ENCODE results near the gene TSPYL6.

Gene TSPYL6

GRCh38 chr2:54258166-54258565, 2.1 kb upstream of the TSPYL6 start:
- H3K9me2 ChIP-seq (replicated peaks; ENCODE audit: control insufficient read depth, low read length), result no peaks in the 10 kb centered on the region
- H3K4me3 ChIP-seq (ENCODE audit: low read length), result no peak overlapping the region
- TF ChIP-seq CTCF (IDR thresholded peaks at IDR 0.05; ENCODE audit: low read depth, low read length, poor library complexity, severe bottlenecking), result no peak
- TF ChIP-seq EZH2phosphoT487 (IDR thresholded peaks at IDR 0.05; ENCODE audit: borderline replicate concordance, low read length), result no peak
- H3K27ac ChIP-seq (ENCODE audit: low read depth, low read length), result no peak overlapping the region
- no peaks in the 10 kb centered on the region for H4K20me1 ChIP-seq (ENCODE audit: control insufficient read depth, insufficient read depth, low read depth, low read length)
- H3K27me3 ChIP-seq (ENCODE audit: control insufficient read depth, low read length), result no peaks in the 10 kb centered on the region
- H3K4me2 ChIP-seq (ENCODE audit: low read length), result no peak overlapping the region
- H3K36me3 ChIP-seq (ENCODE audit: control insufficient read depth, low read length), result no peaks in the 10 kb centered on the region
- H3K9me3 ChIP-seq (ENCODE audit: control insufficient read depth, insufficient read depth, low read length), result no peaks in the 10 kb centered on the region
- H3K79me2 ChIP-seq (ENCODE audit: control insufficient read depth, low read length), result no peaks in the 10 kb centered on the region
- no peaks in the 10 kb centered on the region for H3F3A ChIP-seq (ENCODE audit: control insufficient read depth, insufficient read depth)
- no peaks in the 10 kb centered on the region for H3K4me1 ChIP-seq (ENCODE audit: control insufficient read depth, low read length)

- TF ChIP-seq CTCF (IDR thresholded peaks at IDR 0.05; ENCODE audit: low read depth, low read length, poor library complexity, severe bottlenecking) (no peak), EZH2phosphoT487 (IDR thresholded peaks at IDR 0.05; ENCODE audit: borderline replicate concordance, low read length) (no peak)
Measured at GRCh38 chr2:54255230-54256090, 569 bp downstream of the TSPYL6 start.

GRCh38 chr2:54254180-54254579, 1.8 kb downstream of the TSPYL6 start:
- Histone ChIP-seq H3K4me2 (ENCODE audit: low read length) (no peak overlapping the region), H3F3A (ENCODE audit: control insufficient read depth, insufficient read depth) (no peaks in the 10 kb centered on the region), H3K9me3 (ENCODE audit: control insufficient read depth, insufficient read depth, low read length) (no peaks in the 10 kb centered on the region), H4K20me1 (ENCODE audit: control insufficient read depth, insufficient read depth, low read depth, low read length) (no peaks in the 10 kb centered on the region), H3K4me3 (ENCODE audit: low read length) (no peak overlapping the region), H3K4me1 (ENCODE audit: control insufficient read depth, low read length) (no peaks in the 10 kb centered on the region), H3K27ac (ENCODE audit: low read depth, low read length) (no peak overlapping the region), H3K9me2 (replicated peaks; ENCODE audit: control insufficient read depth, low read length) (no peaks in the 10 kb centered on the region), H3K27me3 (ENCODE audit: control insufficient read depth, low read length) (no peaks in the 10 kb centered on the region), H3K79me2 (ENCODE audit: control insufficient read depth, low read length) (no peaks in the 10 kb centered on the region), H3K36me3 (ENCODE audit: control insufficient read depth, low read length) (no peaks in the 10 kb centered on the region)
- TF ChIP-seq CTCF (IDR thresholded peaks at IDR 0.05; ENCODE audit: low read depth, low read length, poor library complexity, severe bottlenecking) (no peak), EZH2phosphoT487 (IDR thresholded peaks at IDR 0.05; ENCODE audit: borderline replicate concordance, low read length) (no peak)

More at GRCh38 chr2:54255230-54256090, 569 bp downstream of the TSPYL6 start:
- H3K4me1 ChIP-seq (ENCODE audit: control insufficient read depth, low read length), result no peaks in the 10 kb centered on the region
- no peaks in the 10 kb centered on the region for H3K9me3 ChIP-seq (ENCODE audit: control insufficient read depth, insufficient read depth, low read length)
- no peaks in the 10 kb centered on the region for H3F3A ChIP-seq (ENCODE audit: control insufficient read depth, insufficient read depth)
- no peaks in the 10 kb centered on the region for H3K9me2 ChIP-seq (replicated peaks; ENCODE audit: control insufficient read depth, low read length)
- no peak overlapping the region for H3K4me3 ChIP-seq (ENCODE audit: low read length)
- no peaks in the 10 kb centered on the region for H3K27me3 ChIP-seq (ENCODE audit: control insufficient read depth, low read length)
- H3K79me2 ChIP-seq (ENCODE audit: control insufficient read depth, low read length), result no peaks in the 10 kb centered on the region
- no peak overlapping the region for H3K4me2 ChIP-seq (ENCODE audit: low read length)
- H3K36me3 ChIP-seq (ENCODE audit: control insufficient read depth, low read length), result no peaks in the 10 kb centered on the region
- no peak overlapping the region for H3K27ac ChIP-seq (ENCODE audit: low read depth, low read length)
- no peaks in the 10 kb centered on the region for H4K20me1 ChIP-seq (ENCODE audit: control insufficient read depth, insufficient read depth, low read depth, low read length)
